NOMO-1 treated with DMSO at 0.1 percent for 48 hours (cell line): ENCODE measurements around the gene CDCA5.

Experiments
- DNase-seq: peaks from one replicate; lab custom pipeline; 2025; ENCODE audit not compliant: unreplicated experiment; lab: John Stamatoyannopoulos, UW

Gene CDCA5

DNA sequence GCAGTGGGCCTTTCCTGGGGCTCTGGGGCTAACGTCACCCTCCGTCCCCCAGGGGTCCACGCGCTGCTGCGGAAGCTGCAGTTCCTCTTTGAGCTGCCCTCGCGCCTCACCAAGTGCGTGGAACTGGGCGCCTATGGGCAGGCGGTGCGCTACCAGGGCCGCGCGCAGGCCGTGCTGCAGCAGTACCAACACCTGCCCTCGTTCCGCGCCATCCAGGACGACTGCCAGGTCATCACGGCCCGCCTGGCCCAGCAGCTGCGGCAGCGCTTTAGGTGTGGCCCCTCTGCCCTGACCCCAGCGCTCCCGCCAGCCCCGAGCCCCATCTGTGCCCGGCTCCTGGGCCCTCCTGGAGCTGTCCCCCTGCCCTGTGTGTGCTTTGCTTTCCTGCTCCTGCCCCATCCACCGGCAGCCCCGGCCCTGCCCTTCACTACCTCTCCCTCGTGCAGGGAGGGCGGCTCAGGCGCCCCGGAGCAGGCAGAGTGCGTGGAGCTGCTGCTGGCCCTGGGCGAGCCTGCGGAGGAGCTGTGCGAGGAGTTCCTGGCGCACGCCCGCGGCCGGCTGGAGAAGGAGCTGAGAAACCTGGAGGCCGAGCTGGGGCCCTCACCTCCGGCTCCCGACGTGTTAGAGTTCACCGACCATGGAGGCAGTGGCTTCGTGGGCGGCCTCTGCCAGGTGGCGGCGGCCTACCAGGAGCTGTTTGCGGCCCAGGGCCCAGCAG, 24.1 kb upstream of the CDCA5 start:
- DNase-seq, result no peak

- DNase-seq, result no peak
Observed at GRCh38 chr11:65107078-65107477, 23.2 kb upstream of the CDCA5 start.

DNA sequence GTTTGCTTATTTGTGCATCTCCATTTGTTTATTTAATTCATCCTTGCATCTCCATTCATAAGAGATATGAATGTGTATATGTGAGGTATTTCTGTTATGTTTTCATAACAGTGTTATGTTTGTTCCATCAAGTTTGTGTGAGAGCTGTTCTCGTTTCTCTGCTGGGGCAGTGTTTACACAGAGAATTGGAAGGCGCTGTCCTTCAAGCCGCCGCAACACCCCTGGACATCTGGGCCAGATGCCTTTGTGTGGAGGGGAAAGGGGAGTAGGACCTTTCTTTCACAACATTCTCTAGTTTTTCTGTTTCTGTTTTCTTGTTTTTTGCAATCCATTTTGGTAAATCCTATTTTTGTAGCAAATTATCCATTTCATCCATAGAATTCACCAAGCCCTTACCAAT, 20.8 kb upstream of the CDCA5 start:
- no peak for DNase-seq

GRCh38 chr11:65103476-65103875, 19.6 kb upstream of the CDCA5 start:
- no peak for DNase-seq

- no peak for DNase-seq
Observed at GRCh38 chr11:65102142-65103095, 18.6 kb upstream of the CDCA5 start.

DNA sequence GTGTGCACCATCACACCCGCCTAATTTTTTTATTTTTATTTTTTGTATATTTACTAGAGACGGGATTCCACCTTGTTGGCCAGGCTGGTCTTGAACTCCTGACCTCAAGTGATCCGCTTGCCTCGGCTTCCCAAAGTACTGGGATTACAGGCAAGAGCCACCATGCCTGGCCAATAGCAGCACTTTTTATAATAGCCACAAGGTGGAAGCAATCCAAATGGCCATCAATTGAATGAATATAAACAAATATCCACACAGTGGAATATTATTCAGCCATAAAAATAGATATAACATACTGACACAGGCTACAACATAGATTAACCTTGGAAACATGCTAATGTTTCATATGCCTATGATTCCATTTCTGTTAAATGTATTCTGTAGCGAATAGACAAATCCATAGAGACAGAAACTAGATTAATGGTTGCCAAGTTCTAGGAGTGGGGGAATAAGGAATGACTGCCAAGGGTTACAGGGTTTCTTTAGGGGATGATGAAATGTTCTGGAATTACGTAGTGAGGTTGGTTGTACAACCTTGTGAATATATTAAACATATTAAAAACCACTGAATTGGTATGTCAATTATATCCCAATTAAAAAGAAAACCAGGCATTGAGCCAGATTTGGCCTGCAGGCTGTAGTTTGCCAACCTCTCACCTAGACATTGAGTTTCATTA, 17.0 kb upstream of the CDCA5 start:
- DNase-seq, result no peak

GRCh38 chr11:65096926-65097325, 13.1 kb upstream of the CDCA5 start:
- DNase-seq, result no peak

DNA sequence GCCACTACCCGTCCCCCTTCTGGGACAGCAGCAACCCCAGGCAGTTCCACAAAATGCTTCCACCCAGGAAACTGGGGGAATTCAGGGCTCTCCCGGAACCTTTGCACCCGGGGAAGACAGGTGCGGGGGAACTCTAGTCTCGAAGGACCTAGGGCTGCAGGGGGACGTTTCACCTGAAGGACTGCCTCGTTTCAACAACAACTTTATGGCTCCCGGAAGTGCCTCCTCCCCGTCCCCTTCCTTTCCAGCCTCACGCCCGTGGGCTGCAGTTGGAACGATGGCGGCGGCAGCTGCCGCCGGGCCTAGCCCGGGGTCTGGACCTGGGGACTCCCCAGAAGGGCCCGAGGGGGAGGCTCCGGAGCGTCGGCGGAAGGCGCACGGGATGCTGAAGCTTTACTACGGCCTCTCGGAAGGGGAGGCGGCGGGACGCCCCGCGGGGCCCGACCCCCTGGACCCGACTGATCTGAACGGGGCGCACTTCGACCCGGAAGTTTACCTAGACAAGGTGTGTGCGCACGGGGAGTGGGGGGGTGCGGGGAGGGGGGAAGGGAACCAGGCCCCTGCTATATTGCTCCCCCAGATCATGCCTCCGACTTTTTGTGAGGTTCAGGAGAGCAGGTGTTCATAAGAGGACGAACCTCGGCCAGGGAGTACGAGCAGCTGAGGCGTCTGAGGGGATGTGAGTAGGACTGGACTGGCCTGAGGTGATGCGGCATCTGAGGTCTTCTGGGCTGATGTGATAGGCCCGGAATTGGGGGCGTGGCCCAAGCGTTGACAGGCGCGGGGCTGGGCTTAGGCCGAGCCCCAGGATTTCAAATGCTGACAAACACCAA, 12.3 kb upstream of the CDCA5 start, which contains the start of gene VPS51:
VPS51 (plus strand) TSS at position 241 of the 833 bp plus-strand sequence; CDS start at position 278, 37 bp downstream.
- peak; percentile 92 for DNase-seq

DNA sequence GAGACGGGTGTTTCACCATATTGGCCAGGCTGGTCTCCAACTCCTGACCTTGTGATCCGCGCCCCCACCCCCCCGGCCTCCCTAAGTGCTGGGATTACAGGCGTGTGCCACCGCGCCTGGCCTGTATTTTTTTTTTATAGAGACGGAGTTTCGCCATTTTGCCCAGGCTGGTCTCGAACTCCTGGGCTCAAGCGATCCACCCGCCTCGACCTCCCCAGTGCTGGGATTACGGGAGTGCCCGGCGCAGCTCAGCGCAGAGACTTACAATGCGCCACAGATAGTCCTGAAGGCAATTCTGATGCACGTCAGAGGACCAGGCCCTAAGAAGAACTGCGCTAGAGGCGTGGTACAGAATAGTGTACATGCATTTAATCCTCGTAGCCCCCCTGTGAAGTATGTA, 11.6 kb upstream of the CDCA5 start:
- DNase-seq, result no peak

DNA sequence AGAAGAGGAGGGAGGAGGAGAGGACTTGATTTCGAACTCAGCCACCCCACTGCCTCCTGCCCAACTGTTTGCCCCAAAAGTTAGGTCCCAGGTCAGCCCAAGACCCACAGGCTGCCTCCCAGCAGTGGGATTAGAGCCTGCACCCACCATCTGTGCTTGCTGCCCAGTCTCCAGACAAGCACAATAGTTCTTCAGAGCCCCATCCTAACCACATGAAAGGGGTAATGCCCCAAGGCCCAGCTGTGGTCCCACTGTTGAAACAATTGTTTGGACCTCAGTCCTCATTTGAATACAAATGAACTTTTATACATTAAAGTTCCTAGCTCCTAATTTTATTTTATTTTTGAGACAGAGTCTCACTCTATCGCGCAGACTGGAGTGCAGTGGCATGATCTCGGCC, 6.8 kb upstream of the CDCA5 start:
- DNase-seq, result no peak

GRCh38 chr11:65089621-65090020, 5.8 kb upstream of the CDCA5 start:
- DNase-seq, result no peak

- DNase-seq, result no peak
Observed at GRCh38 chr11:65087827-65088226, 4.0 kb upstream of the CDCA5 start.

- DNase-seq, result no peak
Observed at GRCh38 chr11:65087216-65087615, 3.4 kb upstream of the CDCA5 start.

DNA sequence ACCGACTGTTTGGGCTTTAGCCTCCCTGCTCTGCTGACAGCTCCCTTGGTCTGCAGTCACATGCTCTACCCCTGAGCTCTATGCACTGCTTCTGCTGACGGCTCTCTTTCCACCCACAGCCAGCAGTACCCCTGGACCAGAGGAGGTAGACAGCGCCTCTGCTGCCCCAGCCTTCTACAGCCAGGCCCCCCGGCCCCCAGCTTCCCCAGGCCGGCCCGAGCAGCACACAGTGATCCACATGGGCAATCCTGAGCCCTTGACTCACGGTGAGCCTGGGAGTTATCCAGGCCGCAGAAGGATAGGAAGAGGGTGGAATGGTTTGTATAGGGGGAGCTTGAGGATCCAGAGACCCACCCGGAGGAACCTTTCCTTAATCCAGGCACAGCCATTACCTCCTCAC, 3.0 kb upstream of the CDCA5 start:
- DNase-seq, result no peak

GRCh38 chr11:65085446-65085845, 1.6 kb upstream of the CDCA5 start:
- DNase-seq, result no peak

DNA sequence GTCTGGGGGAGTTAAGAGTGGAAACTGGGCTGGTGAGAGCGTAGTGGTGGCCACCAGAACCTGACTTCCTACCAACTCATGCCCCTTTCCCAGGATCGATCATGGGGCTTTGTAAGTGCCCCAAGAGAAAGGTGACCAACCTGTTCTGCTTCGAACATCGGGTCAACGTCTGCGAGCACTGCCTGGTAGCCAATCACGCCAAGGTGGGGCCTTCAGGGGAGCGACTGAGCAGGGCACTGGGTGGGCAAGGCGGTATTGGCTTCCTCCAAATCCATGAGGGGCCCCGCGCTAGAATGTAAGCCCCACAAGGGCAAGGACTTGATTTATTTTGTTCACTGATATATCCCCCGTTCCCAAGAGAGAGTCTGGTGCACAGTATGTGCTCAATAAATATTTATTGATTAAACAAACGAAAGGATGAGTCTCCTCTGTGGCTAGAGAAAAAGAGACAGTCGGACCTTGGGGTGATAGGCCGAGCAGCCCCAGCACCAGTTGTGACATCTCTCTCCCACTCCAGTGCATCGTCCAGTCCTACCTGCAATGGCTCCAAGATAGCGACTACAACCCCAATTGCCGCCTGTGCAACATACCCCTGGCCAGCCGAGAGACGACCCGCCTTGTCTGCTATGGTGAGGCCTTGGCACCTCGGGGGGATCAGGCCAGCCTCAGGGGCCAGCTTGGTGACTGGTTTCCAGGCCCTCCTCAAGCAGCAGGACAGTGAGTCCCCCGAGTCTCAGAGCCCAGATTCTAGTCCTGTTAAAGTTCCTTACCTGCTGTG, 947 bp upstream of the CDCA5 start:
- no peak for DNase-seq

- no peak for DNase-seq
Observed at GRCh38 chr11:65083134-65083833, 556 bp downstream of the CDCA5 start.

GRCh38 chr11:65078786-65079342, 5.0 kb downstream of the CDCA5 start:
- no peak for DNase-seq

DNA sequence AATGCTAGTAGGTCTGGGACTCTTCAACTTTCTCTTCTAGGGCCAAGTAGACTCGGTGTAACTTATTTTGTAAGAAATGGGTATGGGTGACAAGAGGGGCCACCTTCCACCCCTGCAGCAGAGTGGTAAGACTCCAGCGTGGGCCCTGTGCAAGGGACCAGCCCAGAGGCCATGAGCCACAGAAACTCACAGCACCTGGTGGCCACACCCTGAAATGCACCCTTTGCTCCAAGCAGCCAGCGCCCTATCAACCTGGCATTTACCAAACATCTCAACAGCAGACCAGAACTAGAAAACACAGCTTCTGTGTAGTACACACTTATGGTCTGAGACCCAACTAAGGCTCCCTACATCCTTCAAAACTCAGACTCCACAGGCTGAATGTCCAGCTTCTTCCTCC, 5.7 kb downstream of the CDCA5 start:
- peak; percentile 39 for DNase-seq
